NCI-H128 (cell line): ENCODE results near the gene FILIP1.

ENCODE experiments used
- DNase-seq: peaks from one replicate; lab custom pipeline; 2025; ENCODE audit not compliant: unreplicated experiment; lab: John Stamatoyannopoulos, UW

Gene FILIP1

GRCh38 chr6:75492386-75493153, 1.0 kb downstream of the FILIP1 start:
- no peak for DNase-seq

- DNase-seq, result no peak
These were observed 2.3 kb downstream of the FILIP1 start for GRCh38 chr6:75491291-75491690.

GRCh38 chr6:75490706-75491105, 2.9 kb downstream of the FILIP1 start:
- DNase-seq, result no peak

GRCh38 chr6:75489025-75489424, 4.6 kb downstream of the FILIP1 start:
- DNase-seq, result no peak

- no peak for DNase-seq
These were observed 5.6 kb downstream of the FILIP1 start for GRCh38 chr6:75488033-75488432.

GRCh38 chr6:75486850-75487518, 6.6 kb downstream of the FILIP1 start:
- DNase-seq, result no peak

GRCh38 chr6:75484535-75484934, 9.1 kb downstream of the FILIP1 start:
- no peak for DNase-seq

- no peak for DNase-seq
These were observed 10.3 kb downstream of the FILIP1 start for GRCh38 chr6:75483136-75483952.

GRCh38 chr6:75481936-75482593, 11.5 kb downstream of the FILIP1 start:
- no peak for DNase-seq

GRCh38 chr6:75481394-75481793, 12.2 kb downstream of the FILIP1 start:
- DNase-seq, result no peak

- no peak for DNase-seq
These were observed 13.2 kb downstream of the FILIP1 start for GRCh38 chr6:75480425-75480824.

GRCh38 chr6:75479712-75480111, 13.9 kb downstream of the FILIP1 start:
- no peak for DNase-seq

- no peak for DNase-seq
These were observed 14.7 kb downstream of the FILIP1 start for GRCh38 chr6:75478929-75479328.

- DNase-seq, result no peak
These were observed 20.7 kb downstream of the FILIP1 start for GRCh38 chr6:75472885-75473284.

- no peak for DNase-seq
These were observed 25.6 kb downstream of the FILIP1 start for GRCh38 chr6:75467966-75468365.

GRCh38 chr6:75467284-75467683, 26.3 kb downstream of the FILIP1 start:
- no peak for DNase-seq

- DNase-seq, result no peak
These were observed 27.0 kb downstream of the FILIP1 start for GRCh38 chr6:75466636-75467035.

GRCh38 chr6:75463908-75464307, 29.7 kb downstream of the FILIP1 start:
- DNase-seq, result no peak

GRCh38 chr6:75463061-75463460, 30.5 kb downstream of the FILIP1 start:
- DNase-seq, result no peak

- no peak for DNase-seq
These were observed 32.9 kb downstream of the FILIP1 start for GRCh38 chr6:75460681-75461080.

GRCh38 chr6:75458895-75459294, 34.7 kb downstream of the FILIP1 start:
- no peak for DNase-seq
